Nucleus accumbens (tissue), 56 donors: ENCODE results near the gene RNF175.
A peak's percentile ranks its signal among the peaks of the same experiment; 100 is the strongest.

Source experiments
- DNase-seq, 56 donors: peaks; one replicate each; lab custom pipeline; 2025; lab: John Stamatoyannopoulos, UW

Gene RNF175

GRCh38 chr4:153750197-153750817, 9.5 kb downstream of the RNF175 start:
- DNase-seq: peak in 49 of 56 donors; percentile 3 to 76 (median 38)

- no peak for DNase-seq
Observed at GRCh38 chr4:153748378-153748777, 11.4 kb downstream of the RNF175 start.

- no peak for DNase-seq
Observed at GRCh38 chr4:153747406-153747955, 12.3 kb downstream of the RNF175 start.

GRCh38 chr4:153745651-153746050, 14.2 kb downstream of the RNF175 start:
- no peak for DNase-seq

- DNase-seq: no peak
Observed at GRCh38 chr4:153741541-153741940, 18.3 kb downstream of the RNF175 start.

GRCh38 chr4:153735906-153736461, 23.8 kb downstream of the RNF175 start:
- DNase-seq: no peak

- DNase-seq: no peak
Observed at GRCh38 chr4:153733751-153734448, 25.9 kb downstream of the RNF175 start.

- DNase-seq: no peak
Observed at GRCh38 chr4:153731239-153731638, 28.6 kb downstream of the RNF175 start.

- no peak for DNase-seq
Observed at GRCh38 chr4:153729895-153730294, 29.9 kb downstream of the RNF175 start.

GRCh38 chr4:153728660-153729059, 31.2 kb downstream of the RNF175 start:
- DNase-seq: no peak

GRCh38 chr4:153728151-153728550, 31.7 kb downstream of the RNF175 start:
- DNase-seq: no peak

- no peak for DNase-seq
Observed at GRCh38 chr4:153725831-153726154, 34.0 kb downstream of the RNF175 start.

- DNase-seq: no peak
Observed at GRCh38 chr4:153725136-153725830, 34.5 kb downstream of the RNF175 start.

- no peak for DNase-seq
Observed at GRCh38 chr4:153724606-153725005, 35.2 kb downstream of the RNF175 start.

- no peak for DNase-seq
Observed at GRCh38 chr4:153722036-153722435, 37.8 kb downstream of the RNF175 start.

- DNase-seq: no peak
Observed at GRCh38 chr4:153713866-153714646, 45.8 kb downstream of the RNF175 start.

- no peak for DNase-seq
Observed at GRCh38 chr4:153710681-153711080, 49.1 kb downstream of the RNF175 start.

GRCh38 chr4:153706519-153706918, 53.3 kb downstream of the RNF175 start:
- DNase-seq: no peak

GRCh38 chr4:153705743-153706468, 53.9 kb downstream of the RNF175 start:
- DNase-seq: no peak

- DNase-seq: no peak
Observed at GRCh38 chr4:153704522-153704921, 55.3 kb downstream of the RNF175 start.
